Muscle layer of duodenum (tissue), 2 donors: ENCODE data around the gene AFF1.
"Not testable (repeated sequence)": the region's sequence is repeated elsewhere in the genome, so short reads cannot be mapped to it uniquely, and the experiment has no call there.

Source experiments
- H3K27ac ChIP-seq: one replicate; pipeline ENCODE4 v1.7.0; 2013; ENCODE audit warnings: mild to moderate bottlenecking, low read length
- H3K27me3 ChIP-seq: one replicate; pipeline ENCODE4 v1.7.0; 2013; ENCODE audit warnings: low read depth, mild to moderate bottlenecking, control low read depth, low read length
- H3K36me3 ChIP-seq, 2 donors: one replicate each; pipeline ENCODE4 v1.7.0; 2013; ENCODE audit warnings: low read length in 2 of 2, control low read depth in 1 of 2, mild to moderate bottlenecking in 1 of 2; ENCODE audit not compliant: insufficient read depth in 2 of 2, control insufficient read depth in 1 of 2
- H3K4me1 ChIP-seq, 2 donors: one replicate each; pipeline ENCODE4 v1.7.0; 2013; ENCODE audit warnings: low read length in 2 of 2, mild to moderate bottlenecking in 2 of 2, control low read depth in 1 of 2, moderate library complexity in 1 of 2; ENCODE audit not compliant: insufficient read depth in 2 of 2, control insufficient read depth in 1 of 2
- H3K4me3 ChIP-seq, 2 donors: one replicate each; pipeline ENCODE4 v1.7.0; 2013; ENCODE audit warnings: low read length in 2 of 2, low read depth in 1 of 2, mild to moderate bottlenecking in 1 of 2
- H3K9me3 ChIP-seq, 2 donors: one replicate each; pipeline ENCODE4 v1.7.0; 2013; ENCODE audit warnings: low read length in 2 of 2, control low read depth in 1 of 2, mild to moderate bottlenecking in 1 of 2; ENCODE audit not compliant: control insufficient read depth in 1 of 2
- donor health status: healthy.

The AFF1 gene

GRCh38 chr4:86973668-86974067, 38.9 kb downstream of the AFF1 start:
- peaks cover 4 to 23% of the 10 kb centered on the region in 2 donors for H3K4me1 ChIP-seq
- H3K4me3 ChIP-seq: no peak overlapping the region
- H3K36me3 ChIP-seq: no peaks in the 10 kb centered on the region
- no peak overlapping the region for H3K27ac ChIP-seq
- no peaks in the 10 kb centered on the region for H3K9me3 ChIP-seq
- H3K27me3 ChIP-seq: no peaks in the 10 kb centered on the region

GRCh38 chr4:86974551-86974994, 39.8 kb downstream of the AFF1 start:
- H3K27ac ChIP-seq: no peak overlapping the region
- no peaks in the 10 kb centered on the region for H3K9me3 ChIP-seq
- peaks cover 4 to 23% of the 10 kb centered on the region in 2 donors for H3K4me1 ChIP-seq
- no peaks in the 10 kb centered on the region for H3K27me3 ChIP-seq
- H3K4me3 ChIP-seq: no peak overlapping the region
- H3K36me3 ChIP-seq: no peaks in the 10 kb centered on the region

GRCh38 chr4:86975927-86976326, 41.1 kb downstream of the AFF1 start:
- Histone ChIP-seq H3K4me3 (no peak overlapping the region), H3K27me3 (no peaks in the 10 kb centered on the region), H3K4me1 (peaks cover 4 to 16% of the 10 kb centered on the region in 2 donors), H3K36me3 (no peaks in the 10 kb centered on the region), H3K9me3 (no peaks in the 10 kb centered on the region), H3K27ac (no peak overlapping the region)

- no peaks in the 10 kb centered on the region for H3K36me3 ChIP-seq
- peaks cover 4 to 9% of the 10 kb centered on the region in 2 donors for H3K4me1 ChIP-seq
- no peaks in the 10 kb centered on the region for H3K27me3 ChIP-seq
- no peaks in the 10 kb centered on the region for H3K9me3 ChIP-seq
- no peak overlapping the region for H3K27ac ChIP-seq
- no peak overlapping the region for H3K4me3 ChIP-seq
Measured at GRCh38 chr4:86976801-86977485, 42.1 kb downstream of the AFF1 start.

- Histone ChIP-seq H3K27ac (no peak overlapping the region), H3K27me3 (no peaks in the 10 kb centered on the region), H3K4me1 (peaks cover 4 to 9% of the 10 kb centered on the region in 2 donors), H3K4me3 (no peak overlapping the region), H3K9me3 (no peaks in the 10 kb centered on the region), H3K36me3 (no peaks in the 10 kb centered on the region)
Measured at GRCh38 chr4:86977621-86978184, 42.9 kb downstream of the AFF1 start.

GRCh38 chr4:86978709-86979108, 43.9 kb downstream of the AFF1 start:
- H3K4me3 ChIP-seq: no peak overlapping the region
- no peak overlapping the region for H3K27ac ChIP-seq
- peaks cover 0 to under 1% of the 10 kb centered on the region in 2 donors for H3K4me1 ChIP-seq
- no peaks in the 10 kb centered on the region for H3K9me3 ChIP-seq
- no peaks in the 10 kb centered on the region for H3K36me3 ChIP-seq
- no peaks in the 10 kb centered on the region for H3K27me3 ChIP-seq

- no peak overlapping the region for H3K27ac ChIP-seq
- H3K9me3 ChIP-seq: no peaks in the 10 kb centered on the region
- no peaks in the 10 kb centered on the region for H3K4me1 ChIP-seq
- H3K36me3 ChIP-seq: no peaks in the 10 kb centered on the region
- H3K27me3 ChIP-seq: no peaks in the 10 kb centered on the region
- H3K4me3 ChIP-seq: no peak overlapping the region
Measured at GRCh38 chr4:86980230-86980629, 45.4 kb downstream of the AFF1 start.

GRCh38 chr4:86981789-86982188, 47.0 kb downstream of the AFF1 start:
- H3K4me3 ChIP-seq: no peak overlapping the region
- no peak overlapping the region for H3K27ac ChIP-seq
- H3K4me1 ChIP-seq: no peaks in the 10 kb centered on the region

GRCh38 chr4:86985852-86986251, 51.0 kb downstream of the AFF1 start:
- not testable (repeated sequence) for H3K9me3 ChIP-seq, H3K27ac ChIP-seq, H3K4me1 ChIP-seq, H3K36me3 ChIP-seq, H3K27me3 ChIP-seq, H3K4me3 ChIP-seq

More at GRCh38 chr4:86981789-86982188, 47.0 kb downstream of the AFF1 start:
- no peaks in the 10 kb centered on the region for H3K36me3 ChIP-seq
- H3K27me3 ChIP-seq: no peaks in the 10 kb centered on the region
- H3K9me3 ChIP-seq: no peaks in the 10 kb centered on the region

GRCh38 chr4:86989658-86990057, 54.8 kb downstream of the AFF1 start:
- H3K27me3 ChIP-seq, H3K36me3 ChIP-seq, H3K27ac ChIP-seq, H3K9me3 ChIP-seq, H3K4me3 ChIP-seq, H3K4me1 ChIP-seq: not testable (repeated sequence)

GRCh38 chr4:86990510-86990909, 55.7 kb downstream of the AFF1 start:
- Histone ChIP-seq H3K27ac (no peak overlapping the region), H3K27me3 (no peaks in the 10 kb centered on the region), H3K9me3 (no peaks in the 10 kb centered on the region), H3K4me3 (no peak overlapping the region), H3K4me1 (no peaks in the 10 kb centered on the region), H3K36me3 (no peaks in the 10 kb centered on the region)

- Histone ChIP-seq H3K9me3 (no peaks in the 10 kb centered on the region), H3K27ac (no peak overlapping the region), H3K27me3 (no peaks in the 10 kb centered on the region), H3K36me3 (no peaks in the 10 kb centered on the region), H3K4me3 (no peak overlapping the region), H3K4me1 (no peaks in the 10 kb centered on the region)
Measured at GRCh38 chr4:86991994-86992393, 57.2 kb downstream of the AFF1 start.
